Left cardiac atrium (tissue), 4 donors: ENCODE data around the gene IGHMBP2. TPM values are rescaled to one million over a fixed set of nuclear protein-coding genes. Genes with fewer than 3 reads are reported as not detected.

Experiments used
- ATAC-seq, 2 donors: fragments of 200-7000 bp; cut with Tn5 transposase; one replicate each; pipeline ENCODE4 v1.9.1; 2020; ENCODE audit warnings: mild to moderate bottlenecking in 2 of 2, moderate library complexity in 2 of 2
- DNase-seq: peaks from one replicate; pipeline ENCODE4 v3.0.0-alpha.2; 2020
- intact Hi-C, 2 donors: fragments of 100-400 bp; cut with DNase I; formaldehyde crosslinking; loops; one replicate each; pipeline versions ENCODE4 v1.14.1 to v1.15.1; 2022 to 2023
- total RNA-seq, 2 donors: library from RNA; stranded (reverse); fragmentation: NEBNext Ultra II Directional; extraction: Animal tissue kit (Norgen Biotek cat#: 25700); gene quantifications; one replicate each; pipeline ENCODE4 v1.2.1, GENCODE V29; 2021
- donor health status: DM: no; HTN: yes; CAD: no.
- donor health status: DM: no; HTN: yes; CAD: no; lungs with severe emphysema.
- donor health status: DM: yes; HTN: yes; CAD: no.
- donor health status: Dilated cardiomyopathy.

IGHMBP2 gene
- total RNA-seq, 2 donors from 2014 or later: 8.2 to 9.0 TPM

DNA sequence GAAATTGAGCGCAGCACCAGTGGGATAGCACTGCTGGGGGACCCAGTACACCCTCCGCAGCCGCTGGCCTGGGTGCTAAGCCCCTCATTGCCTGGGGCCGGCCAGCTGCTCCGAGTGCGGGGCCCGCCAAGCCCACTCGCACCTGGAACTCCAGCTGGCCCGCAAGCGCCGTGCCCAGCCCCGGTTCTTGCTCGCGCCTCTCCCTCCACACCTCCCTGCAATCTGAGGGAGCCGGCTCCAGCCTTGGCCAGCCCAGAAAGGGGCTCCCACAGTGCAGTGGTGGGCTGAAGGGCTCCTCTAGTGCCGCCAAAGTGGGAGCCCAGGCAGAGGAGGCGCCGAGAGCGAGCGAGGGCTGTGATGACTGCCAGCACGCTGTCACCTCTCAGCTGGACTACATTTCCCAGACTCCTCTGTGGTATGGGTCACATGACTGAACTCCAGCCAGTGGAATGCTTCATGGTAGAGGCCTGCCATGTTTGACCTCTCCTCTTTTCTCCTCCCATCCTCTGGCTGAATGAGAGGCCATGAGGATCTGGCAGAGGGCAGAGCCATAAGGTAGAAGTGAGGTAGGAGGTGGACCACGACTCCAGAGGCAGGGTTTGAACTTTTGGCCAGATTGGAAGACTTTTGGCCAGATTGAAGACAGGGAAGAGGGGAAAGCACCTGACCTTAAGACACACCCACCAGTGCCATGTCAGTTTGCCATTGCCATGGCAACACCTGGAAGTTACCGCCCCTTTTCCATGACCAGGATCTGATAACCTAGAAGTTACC lies 70.9 kb downstream of the IGHMBP2 start:
- DNase-seq (no peak), ATAC-seq (peak; percentile 30 to 42)
- intact Hi-C loops: no loop called here

DNA sequence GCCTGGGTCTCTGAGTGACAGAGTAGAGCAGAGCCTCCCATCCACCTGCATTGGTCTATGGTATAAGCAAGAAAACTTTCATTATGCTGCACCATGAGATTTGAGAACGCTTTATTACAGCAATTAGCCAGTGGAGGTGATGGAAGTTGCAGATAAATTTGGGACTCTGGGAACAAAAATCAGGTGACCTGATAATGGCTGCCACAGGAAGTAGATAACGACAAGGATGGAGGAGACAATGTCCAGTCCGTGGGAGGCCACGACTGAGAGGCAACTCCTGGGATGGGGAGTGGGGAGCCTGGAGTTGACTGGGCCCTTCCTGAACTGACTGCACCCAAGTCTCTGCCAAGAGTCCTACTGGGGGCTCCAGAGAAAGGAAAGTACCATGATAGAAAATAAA lies 72.4 kb downstream of the IGHMBP2 start:
- intact Hi-C loops: no loop called here
- DNase-seq (no peak), ATAC-seq (no peak)

GRCh38 chr11:68976563-68976962 lies 72.9 kb downstream of the IGHMBP2 start:
- DNase-seq (no peak), ATAC-seq (no peak)
- intact Hi-C loops: no loop called here

- intact Hi-C loops: no loop called here
- ATAC-seq (no peak), DNase-seq (no peak)
Measured at GRCh38 chr11:68977781-68978625, 74.3 kb downstream of the IGHMBP2 start.

DNA sequence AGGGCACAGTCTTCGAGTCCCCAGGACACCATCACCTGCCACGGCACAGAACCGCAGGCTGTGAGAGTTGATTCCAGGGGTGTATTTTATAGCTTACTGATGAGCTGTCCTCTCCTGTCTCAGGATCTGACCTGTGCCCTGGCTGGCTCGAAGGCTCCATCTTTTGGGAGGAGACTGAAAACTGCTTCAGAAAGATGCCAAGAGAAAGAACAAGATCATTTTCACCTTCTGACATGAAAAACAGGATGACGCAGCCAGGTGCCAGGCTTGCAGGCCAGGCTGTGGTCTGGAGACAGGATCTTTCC lies 74.9 kb downstream of the IGHMBP2 start:
- ATAC-seq: peak in 1 of 2 donors; percentile 39
- intact Hi-C loops: no loop called here
- no peak for DNase-seq

DNA sequence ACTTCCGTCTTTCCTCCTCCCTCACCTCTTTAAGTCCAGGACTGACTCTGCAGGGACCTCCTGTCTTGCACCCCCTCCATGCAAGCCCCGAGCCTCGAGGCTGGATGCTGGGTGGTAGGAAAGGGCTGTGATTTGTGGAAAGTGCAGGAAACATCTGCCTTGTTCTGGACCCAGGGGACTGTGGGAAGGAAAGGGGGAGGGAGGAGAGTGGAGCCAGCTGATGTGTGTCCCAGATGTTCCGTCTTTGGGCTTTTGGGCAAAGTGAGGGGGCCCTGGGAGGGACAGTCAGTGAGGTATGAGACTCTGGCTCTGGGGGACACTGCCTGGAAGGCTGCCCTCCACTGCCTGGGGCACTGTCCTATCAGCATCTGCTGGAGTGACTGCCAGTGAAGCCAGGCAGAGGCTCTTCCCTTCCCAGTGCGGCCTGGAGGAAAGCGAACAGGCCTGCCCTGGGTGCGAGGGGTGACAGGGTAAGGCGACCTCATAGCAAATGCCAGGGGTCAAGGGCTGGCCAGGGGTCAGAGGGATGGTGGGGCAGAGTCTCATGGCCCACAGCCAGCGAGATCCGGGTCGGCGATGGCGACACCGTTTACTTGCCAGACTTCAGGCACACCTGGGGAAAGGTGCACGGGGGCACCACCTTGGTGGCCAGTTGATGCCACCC lies 75.4 kb downstream of the IGHMBP2 start:
- DNase-seq: no peak
- intact Hi-C loops: no loop called here
- ATAC-seq: peak in 1 of 2 donors; percentile 43

DNA sequence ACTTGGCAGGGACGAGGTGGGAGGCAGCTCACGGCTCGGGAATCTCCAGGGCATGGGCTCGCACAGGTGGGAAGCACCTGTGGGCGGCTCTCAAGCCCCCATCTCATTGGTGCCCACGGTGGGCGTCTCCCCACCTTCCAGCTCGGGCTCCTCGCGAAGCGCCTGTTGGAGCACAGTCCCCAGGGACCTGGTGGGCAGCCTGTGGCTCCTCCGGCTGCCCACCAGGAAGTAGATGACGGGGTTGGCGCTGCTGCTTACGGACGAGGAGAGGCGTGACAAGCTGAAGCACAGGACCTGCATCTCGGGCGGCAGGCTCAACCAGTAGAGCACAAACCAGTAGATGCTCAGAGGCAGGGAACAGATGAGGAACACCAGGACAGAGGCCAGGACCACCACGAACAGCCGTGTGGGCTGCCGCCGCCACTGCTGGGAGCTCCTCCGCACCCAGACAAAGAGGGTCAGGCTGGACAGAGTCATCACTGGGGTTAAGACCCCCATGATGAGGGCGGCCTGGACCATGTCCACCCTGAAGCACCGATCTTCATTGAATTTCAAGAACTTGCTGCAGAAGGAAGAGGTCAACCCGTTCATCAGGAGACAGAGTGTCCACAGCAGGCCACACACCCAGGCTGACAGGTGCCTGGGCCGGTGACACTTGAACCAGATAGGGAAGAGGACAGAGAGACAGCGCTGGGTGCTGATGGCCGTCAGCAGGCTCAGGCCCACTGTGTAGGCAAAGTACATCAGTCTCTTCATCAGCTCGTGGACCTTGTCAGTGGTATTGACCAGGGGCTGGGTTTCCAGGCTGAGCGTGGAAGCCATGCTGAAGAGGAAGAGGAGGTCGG lies 76.5 kb downstream of the IGHMBP2 start:
- no peak for DNase-seq
- intact Hi-C loops: no loop called here

GRCh38 chr11:68980776-68981065 lies 77.0 kb downstream of the IGHMBP2 start, which contains the start of gene MRGPRD:
Gene MRGPRD (minus strand): TSS chr11:68980986. CDS start chr11:68980986, 0 bp downstream.
- no peak for ATAC-seq
- DNase-seq: no peak
- intact Hi-C loops: no loop called here

More for the DNA sequence above, 76.5 kb downstream of the IGHMBP2 start:
- no peak for ATAC-seq

DNA sequence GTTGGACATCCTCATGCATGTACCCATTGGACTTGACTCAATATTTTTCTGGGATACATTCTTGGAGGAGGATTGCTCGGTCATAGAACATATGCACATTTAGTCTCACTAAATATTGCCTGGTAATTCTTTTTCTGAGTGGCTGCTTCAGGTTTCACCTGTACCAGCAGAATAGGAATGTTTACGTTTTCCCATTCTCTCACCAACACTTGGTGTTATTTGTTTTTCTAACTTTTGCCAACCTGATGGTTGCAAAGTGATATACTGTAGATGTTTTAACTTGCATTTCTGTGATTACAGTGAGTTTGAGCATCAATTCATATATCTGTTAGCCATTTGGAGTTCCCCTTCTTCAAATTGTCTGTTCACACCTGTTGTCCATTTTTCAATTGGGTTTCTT lies 78.4 kb downstream of the IGHMBP2 start:
- intact Hi-C loops: no loop called here
- ATAC-seq (no peak), DNase-seq (no peak)

DNA sequence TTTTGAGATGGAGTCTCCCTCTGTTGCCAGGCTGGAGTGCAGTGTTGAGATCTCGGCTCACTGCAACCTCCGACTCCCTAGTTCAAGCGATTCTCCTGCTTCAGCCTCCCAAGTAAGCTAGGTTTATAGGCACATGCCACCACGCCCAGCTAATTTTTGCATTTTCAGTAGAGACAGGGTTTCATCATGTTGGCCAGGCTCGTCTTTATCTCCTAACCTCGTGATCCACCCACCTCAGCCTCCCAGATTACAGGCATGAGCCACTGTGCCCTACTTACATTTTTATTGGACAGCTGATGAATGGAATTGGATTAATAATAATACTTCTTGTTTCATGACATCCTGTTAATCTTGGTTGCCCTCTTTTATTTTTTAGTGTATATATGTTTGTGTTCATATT lies 80.1 kb downstream of the IGHMBP2 start:
- intact Hi-C loops: no loop called here
- DNase-seq: no peak
- ATAC-seq: peak in 1 of 2 donors; percentile 58

DNA sequence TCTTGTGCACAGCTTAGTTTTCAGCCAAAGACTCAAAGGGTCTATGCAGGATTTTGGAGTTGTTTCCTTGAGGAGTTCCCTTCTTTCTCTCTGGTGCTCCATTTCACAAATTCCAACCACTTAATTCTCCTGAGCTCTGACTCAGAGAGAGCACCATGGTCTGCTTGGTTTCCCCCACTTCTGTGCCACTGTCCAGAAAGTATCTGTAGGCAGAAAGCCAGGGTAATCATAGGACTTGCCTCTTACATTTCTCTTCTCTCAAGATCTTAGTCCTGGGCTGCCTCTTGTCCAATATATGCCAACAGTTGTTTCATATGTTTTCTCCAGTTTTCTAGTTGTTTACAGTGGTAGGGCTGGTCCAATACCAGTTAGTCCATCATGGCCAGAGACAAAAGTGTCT lies 83.5 kb downstream of the IGHMBP2 start:
- intact Hi-C loops: no loop called here
- ATAC-seq (no peak), DNase-seq (no peak)

DNA sequence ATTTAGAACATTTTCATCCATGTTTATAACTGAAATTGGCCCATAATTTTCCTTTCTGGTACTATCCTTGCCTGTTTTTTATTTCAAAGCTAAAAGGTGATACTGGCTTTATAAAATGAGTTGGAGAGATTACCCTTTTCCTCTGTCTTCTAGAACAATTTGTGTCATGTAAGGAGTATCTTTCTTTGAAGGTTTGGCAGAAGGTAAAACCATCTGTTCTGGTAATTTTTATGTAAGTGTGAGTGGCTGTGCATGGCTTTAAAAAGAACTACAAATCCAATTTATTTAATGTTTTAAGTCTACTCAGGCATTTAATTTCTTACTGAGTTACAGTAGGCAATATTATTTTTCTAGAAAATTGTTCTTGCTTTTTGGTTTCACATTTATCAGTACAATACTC lies 84.8 kb downstream of the IGHMBP2 start:
- no peak for ATAC-seq
- intact Hi-C loops: no loop called here
- DNase-seq: no peak

Other genes starting within 250 kb of the IGHMBP2 start
- gene GAL, start 219.3 kb upstream of the IGHMBP2 start, total RNA-seq: under 1 TPM in 1 of 2 donors, not detected in 1; 0.31 TPM
- gene TESMIN, start 152.4 kb upstream of the IGHMBP2 start, total RNA-seq: under 1 TPM; 0.29 to 0.52 TPM
- gene CPT1A, start 62.0 kb upstream of the IGHMBP2 start, total RNA-seq: 10 to 100 TPM; 56.6 to 63.5 TPM
- gene MRPL21, start 59 bp upstream of the IGHMBP2 start, total RNA-seq: 10 to 100 TPM; 76.0 to 89.7 TPM
- gene MRGPRD, start 77.1 kb downstream of the IGHMBP2 start, total RNA-seq: not detected
- 10 to 100 TPM; 12.4 to 13.3 TPM for gene MRGPRF, start 109.4 kb downstream of the IGHMBP2 start, total RNA-seq
- gene TPCN2, start 145.0 kb downstream of the IGHMBP2 start, total RNA-seq: 1 to 10 TPM; 7.3 to 9.7 TPM